GM12878 (cell line): Measurements from ENCODE around the gene LRRC3C. TPM values are rescaled to one million over a fixed set of nuclear protein-coding genes. Genes with fewer than 3 reads are reported as not detected.

Experiments used
- ATAC-seq: fragments of 200-7000 bp; cut with Tn5 transposase; 3 replicates; pipeline ENCODE4 v1.9.1; 2020; ENCODE audit warnings: mild to moderate bottlenecking, moderate library complexity
- BruUV-seq: library from RNA; stranded (reverse); fragments of 400-500 nt; replicated peaks from 2 replicates; lab custom pipeline; 2021; lab: Mats Ljungman, UMichigan
- CTCF ChIA-PET: fragments of 300-600 bp; sonication (Branson Sonifier 250); formaldehyde crosslinking; extraction: SDS; loops from one replicate; lab custom pipeline; 2021; ENCODE audit warnings: inconsistent platforms; lab: Yijun Ruan, JAX
- POLR2A ChIA-PET: fragments of 350-600 bp; formaldehyde crosslinking; extraction: SDS; loops from one replicate; lab custom pipeline; 2021; ENCODE audit warnings: inconsistent platforms; lab: Charles Lee
- RAD21 ChIA-PET: fragments of 300-600 bp; sonication (Branson Sonifier 250); formaldehyde crosslinking; loops from one replicate; lab custom pipeline; 2023; ENCODE audit warnings: antibody characterized with exemption; ENCODE audit not compliant: unreplicated experiment; lab: Charles Lee
- SMC1A ChIA-PET: fragments of 300-600 bp; sonication (Branson Sonifier 250); formaldehyde crosslinking; loops from one replicate; lab custom pipeline; 2023; ENCODE audit not compliant: unreplicated experiment, uncharacterized antibody; lab: Charles Lee
- DNase-seq: peaks from one replicate; pipeline ENCODE4 v3.0.0-alpha.2; 2011; ENCODE audit warnings: low read depth, low spot score
- FAIRE-seq: peaks from 3 replicates; lab custom pipeline; 2011; peaks lifted over from hg19 to GRCh38; lab: Jason Lieb, UNC
- H2AFZ ChIP-seq: 2 replicates; pipeline ENCODE4 v1.6.0; 2011; ENCODE audit warnings: low read depth, low read length, control low read depth; ENCODE audit not compliant: control insufficient read depth
- H3K27ac ChIP-seq: 2 replicates; pipeline ENCODE4 v1.5.1; 2011; ENCODE audit warnings: control low read depth; ENCODE audit not compliant: control insufficient read depth, insufficient read depth
- H3K27me3 ChIP-seq, 2 experiments: replicated peaks in 1 of 2; 2 replicates each; pipeline versions ENCODE4 v1.6.0 to v1.6.1; 2011; ENCODE audit warnings: low read length in 1 of 2; ENCODE audit not compliant: control insufficient read depth in 2 of 2, insufficient read depth in 2 of 2
- H3K36me3 ChIP-seq, 2 experiments: 2 replicates each; pipeline ENCODE4 v1.5.1; 2011; ENCODE audit warnings: low read length in 1 of 2; ENCODE audit not compliant: control insufficient read depth in 2 of 2, insufficient read depth in 2 of 2
- H3K4me1 ChIP-seq: 2 replicates; pipeline ENCODE4 v1.6.1; 2011; ENCODE audit warnings: mild to moderate bottlenecking, low read length, moderate library complexity, mixed read lengths; ENCODE audit not compliant: control insufficient read depth, insufficient read depth
- H3K4me2 ChIP-seq: 2 replicates; pipeline ENCODE4 v1.6.0; 2011; ENCODE audit warnings: control low read depth; ENCODE audit not compliant: control insufficient read depth, insufficient read depth
- H3K4me3 ChIP-seq: fragments of 200-600 bp; sonication (generic); 2 replicates; pipeline ENCODE4 v1.5.1; 2016
- H3K79me2 ChIP-seq: 2 replicates; pipeline ENCODE4 v1.6.0; 2011; ENCODE audit warnings: low read length; ENCODE audit not compliant: control insufficient read depth, insufficient read depth
- H3K9ac ChIP-seq: 2 replicates; pipeline ENCODE4 v1.8.0; 2011; ENCODE audit warnings: low read length, control low read depth, mixed read lengths; ENCODE audit not compliant: control insufficient read depth, insufficient read depth
- H3K9me3 ChIP-seq: replicated peaks from 3 replicates; pipeline ENCODE4 v1.5.1; 2011; ENCODE audit warnings: mild to moderate bottlenecking, low read length; ENCODE audit not compliant: control insufficient read depth, insufficient read depth
- H4K20me1 ChIP-seq: 2 replicates; pipeline ENCODE4 v1.6.0; 2011; ENCODE audit not compliant: control insufficient read depth, insufficient read depth
- NFXL1 ChIP-seq: fragments of 450-650 bp; IDR thresholded peaks from 2 replicates; pipeline ENCODE4 v1.6.1; 2017; ENCODE audit warnings: antibody characterized with exemption, mild to moderate bottlenecking, borderline replicate concordance
- RBBP5 ChIP-seq: fragments of 200-600 bp; sonication (generic); conservative IDR thresholded peaks from 2 replicates; pipeline ENCODE4 v1.6.1; 2016
- SP1 ChIP-seq: IDR thresholded peaks from one replicate; pipeline ENCODE4 v1.6.1; 2011; ENCODE audit warnings: low read depth, low read length
- TARDBP ChIP-seq: IDR thresholded peaks from 2 replicates; pipeline ENCODE4 v1.6.1; 2016; ENCODE audit warnings: borderline replicate concordance
- TBL1XR1 ChIP-seq: IDR thresholded peaks from 2 replicates; pipeline ENCODE4 v1.6.1; 2012; ENCODE audit warnings: low read depth, low read length, improper control_type of control experiment
- YY1 ChIP-seq: IDR thresholded peaks from 2 replicates; pipeline ENCODE4 v1.6.1; 2011; ENCODE audit warnings: low read depth, mild to moderate bottlenecking, low read length
- ZNF24 ChIP-seq: fragments of 450-650 bp; IDR thresholded peaks from 2 replicates; pipeline ENCODE4 v1.6.1; 2017; ENCODE audit warnings: antibody characterized with exemption, mild to moderate bottlenecking
- ZZZ3 ChIP-seq: IDR thresholded peaks from 2 replicates; pipeline ENCODE4 v1.6.1; 2011; ENCODE audit warnings: low read depth; ENCODE audit not compliant: control insufficient read depth, insufficient read length
- WGBS: methylation state at CpG from one replicate; pipeline ENCODE4 v1.1.6; 2016; ENCODE audit warnings: low lambda C conversion rate; ENCODE audit not compliant: insufficient replicate concordance, insufficient coverage; ENCODE audit errors: missing lambda C conversion rate; 5-methylcytosine and 5-hydroxymethylcytosine counted together
- in situ Hi-C: fragments of 300-500 bp; cut with MboI; formaldehyde crosslinking; loops from 9 replicates; pipeline ENCODE4 v1.14.3; 2018; ENCODE audit warnings: mixed read lengths
- intact Hi-C: fragments of 100-400 bp; cut with micrococcal nuclease; formaldehyde crosslinking; loops from one replicate; pipeline ENCODE4 v1.14.2; 2022; ENCODE audit not compliant: unreplicated experiment
- polyA plus RNA-seq, 11 experiments: library from polyadenylated mRNA; depleted of rRNA in 4 of 11; unstranded in 6 of 11; stranded (reverse) in 5 of 11; fragments of >200 nt; fragmentation: Nextera tagmentation in 4 of 11; fragmentation: Illumina TruSeq in 1 of 11; extraction: Ambion mirVana in 4 of 11; extraction: Trizol in 1 of 11; gene quantifications; 1 replicate in 1 of 11; 2 replicates in 10 of 11; pipeline versions ENCODE4 v1.2.1 to v1.2.3, GENCODE V29; 2011 to 2016; ENCODE audit warnings: inconsistent platforms in 2 of 11, missing spikeins in 2 of 11, low read depth in 1 of 11
- total RNA-seq, 4 experiments: library from RNA; depleted of rRNA in 3 of 4; stranded (reverse); fragments of >200 nt in 3 of 4; fragmentation: Illumina TruSeq in 1 of 4; extraction: Trizol in 1 of 4; gene quantifications; 2 replicates each; pipeline versions ENCODE4 v1.2.1 to v1.2.3, GENCODE V29; 2013 to 2021

LRRC3C gene
- total and polyA plus RNA-seq, 10 of the 15 experiments (the other 5 are each of a cell fraction or from before 2014, with no cell fraction given) = not detected

- Histone ChIP-seq H3K9me3 (no peaks in the 10 kb centered on the region), H3K4me3 (no peak overlapping the region), H3K9ac (no peak overlapping the region), H3K79me2 (no peaks in the 10 kb centered on the region), H3K4me2 (no peak overlapping the region), H3K36me3 (no peaks in the 10 kb centered on the region), H3K27me3 (no peaks in the 10 kb centered on the region), H2AFZ (peak overlapping the region; percentile 26; the same call in 1 of the 2 replicates), H3K4me1 (no peaks in the 10 kb centered on the region), H3K27ac (no peak overlapping the region), H4K20me1 (no peaks in the 10 kb centered on the region)
- no TSS peak for BruUV-seq
- no peak for DNase-seq
- ChIA-PET RAD21 (interaction anchor here (0.8 to 1.8 kb wide), 5 partner anchors 17 to 85 kb away, joined by 3 to 4 read pairs (median 3); partner anchors contain the start of genes LRRC3C, ORMDL3 and PSMD3), POLR2A (interaction anchor here (0.9 to 2.2 kb wide), 7 partner anchors 8 to 73 kb away, joined by 3 to 11 read pairs (median 5); no protein-coding TSS in a partner anchor), SMC1A (interaction anchor here (0.6 to 3.7 kb wide), 12 partner anchors 11 to 272 kb away, joined by 3 to 22 read pairs (median 3); partner anchors contain the start of gene MIEN1), CTCF (interaction anchor here (1.0 to 2.4 kb wide), 5 partner anchors 9 to 180 kb away, joined by 3 to 14 read pairs (median 5); no protein-coding TSS in a partner anchor)
- no peak for TF ChIP-seq NFXL1
- TF ChIP-seq RBBP5 = no peak
- no peak for TF ChIP-seq TBL1XR1
- TF ChIP-seq ZZZ3 = no peak
- TF ChIP-seq YY1 = no peak
- no peak for TF ChIP-seq TARDBP
- TF ChIP-seq ZNF24 = no peak
- TF ChIP-seq SP1 = no peak
- no peak for ATAC-seq
- in situ Hi-C loops (no loop called here), intact Hi-C loops (no loop called here)
- WGBS = 21% methylated on average over 3 of the region's 3 CpGs
- FAIRE-seq = no peak
Measured at GRCh38 chr17:39894681-39895376, 32.7 kb upstream of the LRRC3C start.
